ENCODE measurements around the gene GLB1L2. TPM values are rescaled to one million over a fixed set of nuclear protein-coding genes. Genes with fewer than 3 reads are reported as not detected.

Gene GLB1L2
- total RNA-seq, 1 donor from 2014 or later, result 11.9 TPM

DNA sequence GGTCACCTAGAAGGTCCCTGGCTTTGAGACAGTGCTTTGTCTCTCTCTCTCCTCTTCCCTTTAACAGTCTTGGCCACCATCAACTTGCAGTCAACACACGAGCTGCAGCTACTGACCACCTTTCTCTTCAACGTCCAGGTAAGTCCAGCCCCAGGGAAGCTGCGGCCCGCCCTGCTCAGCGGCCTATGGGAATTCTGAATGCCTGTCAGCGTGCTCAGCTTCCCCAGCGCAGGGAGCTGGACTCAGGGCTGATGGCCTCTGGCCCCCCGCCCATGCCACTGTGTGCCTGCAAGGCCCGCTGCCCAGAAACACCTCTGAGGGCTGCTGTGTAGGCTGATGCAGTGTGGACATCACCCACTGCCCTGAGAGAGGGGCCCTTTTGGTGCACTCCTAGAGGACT, 32.5 kb downstream of the GLB1L2 start:
- Mint-ChIP-seq H3K27me3 (peaks cover 14% of the 10 kb centered on the region), H3K4me1 (ENCODE audit: low read depth) (peaks cover 3% of the 10 kb centered on the region), H3K27ac (no peak overlapping the region), H3K36me3 (ENCODE audit: insufficient read depth) (no peaks in the 10 kb centered on the region), H3K4me3 (ENCODE audit: low read depth) (no peak overlapping the region), H3K9me3 (ENCODE audit: low read depth) (no peaks in the 10 kb centered on the region)
- DNase-seq (ENCODE audit: low spot score, unreplicated experiment), result no peak
- TF ChIP-seq CTCF (IDR thresholded peaks at IDR 0.05; ENCODE audit: unreplicated experiment), result no peak

GRCh38 chr11:134365011-134365925, 33.5 kb downstream of the GLB1L2 start:
- TF ChIP-seq CTCF (IDR thresholded peaks at IDR 0.05; ENCODE audit: unreplicated experiment), result no peak
- no peak for DNase-seq (ENCODE audit: low spot score, unreplicated experiment)
- Mint-ChIP-seq H3K9me3 (ENCODE audit: low read depth) (no peaks in the 10 kb centered on the region), H3K4me1 (ENCODE audit: low read depth) (peaks cover 3% of the 10 kb centered on the region), H3K4me3 (ENCODE audit: low read depth) (no peak overlapping the region), H3K27ac (no peak overlapping the region), H3K36me3 (ENCODE audit: insufficient read depth) (no peaks in the 10 kb centered on the region), H3K27me3 (peaks cover 9% of the 10 kb centered on the region)

DNA sequence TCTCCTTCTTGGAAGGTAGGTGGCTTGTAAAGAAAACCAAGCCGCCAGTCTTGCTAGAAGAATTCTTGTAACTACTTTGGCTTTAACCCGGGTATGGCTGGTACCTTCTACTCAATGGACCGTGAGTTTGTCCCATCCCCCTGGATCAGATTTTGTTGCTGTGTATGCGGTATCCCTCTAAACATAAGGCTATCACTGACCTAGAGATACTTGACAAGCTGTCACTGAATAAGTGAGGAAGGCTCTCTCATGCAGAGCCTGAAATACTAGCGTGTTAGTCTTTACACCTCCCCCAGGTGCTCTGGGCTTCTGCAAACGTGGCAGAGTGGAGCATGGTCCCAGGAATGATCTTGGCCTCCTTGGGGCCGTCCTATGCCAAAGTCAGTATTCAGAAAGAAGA, 34.5 kb downstream of the GLB1L2 start:
- H3K9me3 Mint-ChIP-seq (ENCODE audit: low read depth), result no peaks in the 10 kb centered on the region
- peaks cover 8% of the 10 kb centered on the region for H3K27me3 Mint-ChIP-seq
- no peak overlapping the region for H3K4me3 Mint-ChIP-seq (ENCODE audit: low read depth)
- peaks cover 3% of the 10 kb centered on the region for H3K4me1 Mint-ChIP-seq (ENCODE audit: low read depth)
- no peak for DNase-seq (ENCODE audit: low spot score, unreplicated experiment)
- no peak for TF ChIP-seq CTCF (IDR thresholded peaks at IDR 0.05; ENCODE audit: unreplicated experiment)
- H3K27ac Mint-ChIP-seq, result no peak overlapping the region
- H3K36me3 Mint-ChIP-seq (ENCODE audit: insufficient read depth), result no peaks in the 10 kb centered on the region

DNA sequence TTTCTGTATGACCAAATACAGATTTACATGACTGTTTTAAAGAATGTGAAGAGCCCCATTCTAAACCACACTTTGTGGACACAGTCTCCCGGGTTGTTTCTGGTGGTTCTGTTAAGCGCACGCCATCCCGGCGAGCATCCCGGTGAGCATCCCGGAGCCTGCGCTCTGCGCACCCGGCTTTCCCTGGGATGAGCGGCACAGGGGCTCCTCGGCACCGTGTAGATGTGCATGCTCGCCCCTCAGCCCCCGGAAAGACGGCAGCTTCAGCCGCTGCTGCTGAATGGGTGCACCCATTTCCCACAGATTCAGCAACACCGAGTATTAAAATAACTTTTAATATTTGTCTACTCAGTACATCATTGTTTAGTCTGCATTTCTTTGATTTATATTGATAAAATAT, 36.0 kb downstream of the GLB1L2 start:
- H3K27ac Mint-ChIP-seq, result no peak overlapping the region
- no peaks in the 10 kb centered on the region for H3K27me3 Mint-ChIP-seq
- no peaks in the 10 kb centered on the region for H3K9me3 Mint-ChIP-seq (ENCODE audit: low read depth)
- DNase-seq (ENCODE audit: low spot score, unreplicated experiment), result no peak
- H3K4me1 Mint-ChIP-seq (ENCODE audit: low read depth), result peaks cover 3% of the 10 kb centered on the region
- no peak for TF ChIP-seq CTCF (IDR thresholded peaks at IDR 0.05; ENCODE audit: unreplicated experiment)
- H3K36me3 Mint-ChIP-seq (ENCODE audit: insufficient read depth), result no peaks in the 10 kb centered on the region
- no peak overlapping the region for H3K4me3 Mint-ChIP-seq (ENCODE audit: low read depth)

DNA sequence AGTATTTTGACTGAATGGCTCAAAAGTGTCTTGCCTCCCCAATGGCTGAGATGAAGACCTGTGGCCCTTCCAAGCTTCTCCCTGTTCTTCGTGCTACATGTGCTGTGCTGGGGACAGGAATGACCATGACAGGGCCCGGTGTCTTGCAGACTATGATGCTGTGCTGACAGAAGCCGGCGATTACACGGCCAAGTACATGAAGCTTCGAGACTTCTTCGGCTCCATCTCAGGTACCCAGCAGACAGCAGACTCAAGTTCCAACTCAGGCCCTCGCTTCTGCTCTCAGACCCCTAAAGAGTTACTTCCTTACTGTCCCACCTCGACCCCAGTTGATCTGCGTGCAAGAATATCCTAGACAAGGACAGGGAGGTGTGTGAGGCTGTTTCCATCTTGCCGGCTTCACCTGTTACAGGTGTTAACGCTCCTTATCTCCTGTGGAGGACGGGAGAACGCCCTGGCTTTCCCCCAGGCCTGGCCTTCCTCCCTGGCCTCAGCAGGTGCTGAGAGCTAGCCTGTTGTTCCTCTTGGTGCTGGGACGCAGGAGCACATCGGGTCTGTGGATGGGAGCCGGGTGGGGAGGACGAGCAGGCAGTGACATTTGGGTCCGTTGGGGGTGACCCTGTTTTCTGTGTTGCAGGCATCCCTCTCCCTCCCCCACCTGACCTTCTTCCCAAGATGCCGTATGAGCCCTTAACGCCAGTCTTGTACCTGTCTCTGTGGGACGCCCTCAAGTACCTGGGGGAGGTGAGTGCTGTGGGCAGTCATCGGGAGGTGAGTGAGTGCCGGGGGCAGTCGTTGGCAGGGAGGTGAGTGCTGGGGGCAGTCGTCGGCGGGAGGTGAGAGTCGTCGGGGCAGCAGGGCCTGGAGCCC, 38.1 kb downstream of the GLB1L2 start:
- no peaks in the 10 kb centered on the region for H3K27me3 Mint-ChIP-seq
- no peaks in the 10 kb centered on the region for H3K36me3 Mint-ChIP-seq (ENCODE audit: insufficient read depth)
- no peaks in the 10 kb centered on the region for H3K9me3 Mint-ChIP-seq (ENCODE audit: low read depth)

More for the DNA sequence above, 38.1 kb downstream of the GLB1L2 start:
- no peak overlapping the region for H3K4me3 Mint-ChIP-seq (ENCODE audit: low read depth)
- no peak overlapping the region for H3K27ac Mint-ChIP-seq
- DNase-seq (ENCODE audit: low spot score, unreplicated experiment), result no peak
- no peak for TF ChIP-seq CTCF (IDR thresholded peaks at IDR 0.05; ENCODE audit: unreplicated experiment)
- no peaks in the 10 kb centered on the region for H3K4me1 Mint-ChIP-seq (ENCODE audit: low read depth)

Measured in progenitor cell of endocrine pancreas (in vitro differentiated cells).